ENCODE results near the gene TEX36. TPM values are rescaled to one million over a fixed set of nuclear protein-coding genes. Genes with fewer than 3 reads are reported as not detected.

The TEX36 gene
- total RNA-seq, 1 experiment from 2014 or later = not detected

- H2BK12ac ChIP-seq (ENCODE audit: insufficient read length, low read depth, low read length) = no peak overlapping the region
- H3K27me3 ChIP-seq (ENCODE audit: insufficient read depth, low read length) = no peaks in the 10 kb centered on the region
- H3K79me1 ChIP-seq (ENCODE audit: insufficient read depth, low read depth, low read length, poor library complexity, severe bottlenecking) = no peaks in the 10 kb centered on the region
- peaks cover 3% of the 10 kb centered on the region; the same call in 1 of the 2 replicates for H3K4me1 ChIP-seq (ENCODE audit: insufficient read depth, low read length)
- Mint-ChIP-seq H3K4me3 (no peak overlapping the region), H3K27me3 (ENCODE audit: low read depth) (peaks cover 2% of the 10 kb centered on the region), H3K4me1 (peaks cover 22 to 25% of the 10 kb centered on the region in 2 experiments), H3K36me3 (ENCODE audit: insufficient read depth in 1 of 3, low read depth in 3 of 3) (peaks cover 0 to 10% (median 0%) of the 10 kb centered on the region in 3 experiments; a peak in 3 of 7 replicates), H3K27ac (no peak overlapping the region), H3K9me3 (peaks cover 7 to 16% of the 10 kb centered on the region in 2 experiments; a peak in 4 of 5 replicates)
- no peaks in the 10 kb centered on the region for H4K20me1 ChIP-seq (ENCODE audit: control insufficient read depth, insufficient read depth, insufficient read length)
- H2AFZ ChIP-seq (ENCODE audit: low read length) = no peak overlapping the region
- H3K14ac ChIP-seq (ENCODE audit: insufficient read depth, low read length) = no peak overlapping the region
- no peaks in the 10 kb centered on the region for H3K9me3 ChIP-seq (ENCODE audit: control insufficient read depth, low read depth, low read length)
- WGBS (ENCODE audit: extremely low coverage, insufficient read length, low lambda C conversion rate) = no CpG with 5 or more reads among the region's 3 CpGs
- H3K23me2 ChIP-seq (ENCODE audit: insufficient read length, low read depth, low read length, poor library complexity, severe bottlenecking) = no peaks in the 10 kb centered on the region
- no peak overlapping the region for H3K4me2 ChIP-seq (ENCODE audit: insufficient read depth, insufficient read length, low read length)
- no peak overlapping the region for H3K9ac ChIP-seq (ENCODE audit: extremely low read depth, insufficient read length, low read length)
- H3K4ac ChIP-seq (ENCODE audit: low read depth, low read length) = no peak overlapping the region
- no peak overlapping the region for H2BK120ac ChIP-seq (ENCODE audit: low read depth, low read length, poor library complexity, severe bottlenecking)
- no peak overlapping the region for H2BK15ac ChIP-seq (ENCODE audit: low read depth, low read length)
- H4K5ac ChIP-seq (ENCODE audit: insufficient read length, low read depth, low read length) = no peak overlapping the region
- no peak overlapping the region for H2BK5ac ChIP-seq (ENCODE audit: insufficient read length, low read length)
- H2BK20ac ChIP-seq (ENCODE audit: low read depth, low read length, poor library complexity, severe bottlenecking) = no peak overlapping the region
- no peak for DNase-seq
- no peak overlapping the region for H2AK5ac ChIP-seq (ENCODE audit: insufficient read length, low read length)
- H4K91ac ChIP-seq (ENCODE audit: insufficient read length, low read depth, low read length) = no peak overlapping the region
- H3K56ac ChIP-seq (ENCODE audit: insufficient read length, low read depth, low read length) = no peak overlapping the region
- H3K18ac ChIP-seq (ENCODE audit: insufficient read length, low read depth, low read length) = no peak overlapping the region
- no peak overlapping the region for H3K23ac ChIP-seq (ENCODE audit: insufficient read length, low read depth, low read length)
- TF ChIP-seq CTCF (conservative IDR thresholded peaks at IDR 0.05) = no peak
- no peak overlapping the region for H3T11ph ChIP-seq (ENCODE audit: low read length)
- no peak overlapping the region for H4K8ac ChIP-seq (replicated peaks; ENCODE audit: insufficient read length, low read depth, low read length)
- no peaks in the 10 kb centered on the region for H3K79me2 ChIP-seq (ENCODE audit: insufficient read depth, low read length)
- no peak overlapping the region for H3K27ac ChIP-seq (ENCODE audit: insufficient read length, low read depth, low read length)
Observed at GRCh38 chr10:125711110-125711750, 28.3 kb upstream of the TEX36 start.
